ENCODE measurements around the gene FAM120AOS. TPM values are rescaled to one million over a fixed set of nuclear protein-coding genes. Genes with fewer than 3 reads are reported as not detected.

FAM120AOS gene
- total and polyA plus RNA-seq, 2 of the 4 experiments (the other 2 are of a cell fraction) = 22.7 to 24.7 TPM

DNA sequence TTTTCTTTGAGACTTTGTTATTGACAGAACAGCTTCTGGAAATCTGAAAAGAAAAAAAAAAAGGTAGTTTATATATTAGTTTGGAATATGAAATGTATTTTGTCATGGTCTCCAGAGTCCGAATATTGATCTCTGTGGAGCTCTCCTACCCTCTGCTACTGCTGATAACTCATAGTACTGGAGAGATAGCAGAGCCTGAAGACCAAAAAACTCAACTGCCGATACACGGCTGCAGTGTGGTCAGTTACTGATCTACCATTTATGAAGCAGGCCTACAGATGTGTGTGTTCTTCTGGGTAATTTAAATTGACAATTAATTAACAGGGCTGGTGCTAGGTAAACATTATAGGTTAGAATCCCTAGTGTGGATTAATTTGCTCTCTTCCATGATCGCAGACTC is 5.7 kb downstream of the FAM120AOS start:
- Histone ChIP-seq H3K4me2 (ENCODE audit: low read depth, low read length) (no peak overlapping the region), H4K20me1 (ENCODE audit: insufficient read depth, low read length) (peaks cover 4% of the 10 kb centered on the region), H2BK120ac (ENCODE audit: low read depth, low read length) (no peak overlapping the region), H3K27me3 (ENCODE audit: control insufficient read depth, insufficient read depth, low read length) (no peaks in the 10 kb centered on the region), H3K9me1 (ENCODE audit: insufficient read depth, low read length) (peaks cover 3% of the 10 kb centered on the region; the same call in 1 of the 2 replicates), H3K9ac (ENCODE audit: low read depth, low read length) (no peak overlapping the region), H3K4me3 (ENCODE audit: insufficient read depth, low read depth, low read length) (no peak overlapping the region), H2BK20ac (ENCODE audit: low read depth, low read length) (no peak overlapping the region), H4K5ac (ENCODE audit: low read depth, low read length) (no peak overlapping the region), H4K91ac (ENCODE audit: insufficient read depth, low read depth, low read length) (no peak overlapping the region), H3K14ac (replicated peaks; ENCODE audit: low read depth, low read length) (no peak overlapping the region), H3K27ac (ENCODE audit: insufficient read depth, low read length) (no peak overlapping the region), H3K56ac (ENCODE audit: extremely low read depth, insufficient read depth, low read length) (no peak overlapping the region), H4K8ac (ENCODE audit: low read depth in 2 of 2, low read length in 2 of 2) (no peak overlapping the region), H2AFZ (replicated peaks; ENCODE audit: low read length, poor library complexity) (no peak overlapping the region), H2AK5ac (ENCODE audit: low read depth, low read length) (no peak overlapping the region), H3K36me3 (ENCODE audit: control insufficient read depth, insufficient read depth, low read length) (peaks cover 19% of the 10 kb centered on the region), H3K79me1 (ENCODE audit: low read depth in 1 of 2, low read length in 2 of 2) (peaks cover 8 to 13% of the 10 kb centered on the region in 2 experiments; a peak in 3 of 4 replicates), H3K18ac (ENCODE audit: low read depth, low read length) (no peak overlapping the region), H2BK5ac (ENCODE audit: low read depth, low read length, poor library complexity, severe bottlenecking) (no peak overlapping the region), H3K4ac (ENCODE audit: low read depth, low read length) (no peak overlapping the region), H2BK15ac (ENCODE audit: low read depth, low read length) (no peak overlapping the region), H3K4me1 (ENCODE audit: control insufficient read depth, insufficient read depth, low read length) (no peaks in the 10 kb centered on the region), H3K9me3 (ENCODE audit: control insufficient read depth, insufficient read depth, low read length) (no peaks in the 10 kb centered on the region), H2AK9ac (replicated peaks; ENCODE audit: low read depth, low read length, poor library complexity) (no peak overlapping the region), H3K23ac (ENCODE audit: low read depth, low read length) (no peak overlapping the region)
- intact Hi-C loops (cut with micrococcal nuclease) = no loop called here
- in situ Hi-C loops (cut with MboI; ENCODE audit: low sequenced_read_pairs) = no loop called here
- POLR2A ChIA-PET (ENCODE audit: unreplicated experiment) = no interaction called here
- no TSS peak for BruUV-seq (replicated peaks)
- ATAC-seq (ENCODE audit: low read depth) = no peak
- TF ChIP-seq POLR2A (IDR thresholded peaks at IDR 0.05; ENCODE audit: low read depth, low read length) (no peak), CHD1 (IDR thresholded peaks at IDR 0.05; ENCODE audit: low read depth, low read length) (no peak), RCOR1 (IDR thresholded peaks at IDR 0.05; ENCODE audit: insufficient replicate concordance, low read length) (no peak), RFX5 (IDR thresholded peaks at IDR 0.05; ENCODE audit: low read depth, low read length) (no peak)
- no CpG with 5 or more reads among the region's 4 CpGs for WGBS, 2 experiments (ENCODE audit: extremely low coverage in 2 of 2, insufficient read length in 1 of 2)
- CTCF ChIA-PET = no interaction called here
- dilution Hi-C loops (cut with HindIII; ENCODE audit: low sequenced_read_pairs, unreplicated experiment) = no loop called here
- DNase-seq = no peak

All from IMR-90 (cell line).